Stimulated activated naive CD8-positive, alpha-beta T cell treated with anti-CD3 and anti-CD28 coated beads, Interleukin-15, Interleukin-2, amounts not matched to agents 100 U/mL and 50 U/mL, for 24 hours (primary cell): ENCODE measurements around the gene METTL17.
"Not testable (repeated sequence)": the region's sequence is repeated elsewhere in the genome, so short reads cannot be mapped to it uniquely, and the experiment has no call there.

ENCODE experiments used
- ATAC-seq: fragments of 150-1000 bp; cut with Tn5 transposase; one replicate; pipeline ENCODE4 v1.10.0; 2021
- DNase-seq: peaks from one replicate; pipeline ENCODE4 v3.0.0; 2021

METTL17 gene

GRCh38 chr14:21024585-21025370, 35.0 kb downstream of the METTL17 start, which contains the start of gene NDRG2:
Gene NDRG2, minus strand, starts transcription at chr14:21025061. Its CDS starts 1,746 bp downstream, at chr14:21023315.
- ATAC-seq (peak; percentile 62), DNase-seq (peak; percentile 70)

GRCh38 chr14:21025371-21026273, 35.8 kb downstream of the METTL17 start:
- ATAC-seq (no peak), DNase-seq (no peak)

GRCh38 chr14:21026274-21026987, 36.7 kb downstream of the METTL17 start:
- ATAC-seq = no peak
- DNase-seq = no peak

- ATAC-seq = no peak
- no peak for DNase-seq
These were observed 37.2 kb downstream of the METTL17 start for GRCh38 chr14:21026988-21027315.

DNA sequence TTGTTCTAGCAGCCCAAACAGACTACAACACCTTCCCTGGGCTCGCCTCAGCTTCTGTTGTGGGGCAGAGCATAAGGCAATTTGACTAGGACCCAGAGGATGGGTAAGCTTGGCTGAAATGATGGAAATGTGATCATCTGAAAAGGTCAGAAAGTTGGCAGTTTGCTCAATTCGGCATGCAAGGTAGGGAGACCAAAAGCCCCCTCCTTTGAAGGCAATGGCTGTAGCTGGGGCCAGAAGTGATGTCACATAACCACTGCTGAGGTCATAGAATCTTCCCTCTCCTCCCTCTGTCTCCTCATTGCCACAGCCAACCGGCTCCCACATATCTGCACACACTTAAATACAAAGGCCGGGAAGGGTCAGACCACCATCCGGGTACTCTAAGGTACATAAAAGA, 40.1 kb downstream of the METTL17 start, which contains the start of gene TPPP2:
Gene TPPP2, plus strand, starts transcription at position 301 of the 400 bp plus-strand sequence. CDS start 365 bp downstream, outside the sequence.
- no peak for DNase-seq
- no peak for ATAC-seq

- ATAC-seq = no peak
These were observed 40.8 kb downstream of the METTL17 start for GRCh38 chr14:21030531-21030930.

GRCh38 chr14:21032326-21033132, 42.7 kb downstream of the METTL17 start:
- DNase-seq (no peak), ATAC-seq (no peak)

More at GRCh38 chr14:21030531-21030930, 40.8 kb downstream of the METTL17 start:
- DNase-seq = no peak

DNA sequence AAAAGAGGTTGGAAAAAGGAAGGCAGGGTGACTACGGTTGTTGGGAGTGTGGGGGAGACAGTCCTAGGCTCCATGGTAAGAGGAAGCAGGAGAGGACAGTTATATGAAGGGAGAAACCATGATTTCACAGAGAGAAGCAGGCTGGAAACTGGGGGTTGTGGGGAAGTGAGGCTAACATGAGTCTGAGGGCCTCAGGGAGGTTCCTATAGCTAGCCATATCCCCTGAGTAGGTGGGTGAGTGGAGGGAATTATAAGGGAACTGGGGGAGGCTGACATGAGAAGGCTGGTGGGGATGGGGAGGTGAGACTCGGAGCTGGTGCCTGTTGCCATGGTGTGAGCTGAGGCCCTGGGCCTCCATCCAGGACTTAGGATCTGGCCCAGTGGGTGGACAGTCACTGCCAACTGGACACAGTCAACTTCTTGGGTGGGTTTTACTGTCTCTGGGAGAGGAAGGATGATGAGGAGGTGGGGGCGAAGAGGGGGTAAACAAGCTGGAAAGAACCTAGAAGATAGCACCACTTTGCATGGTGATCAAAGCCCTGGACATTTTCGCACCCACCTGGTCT, 43.4 kb downstream of the METTL17 start:
- ATAC-seq (no peak), DNase-seq (no peak)

DNA sequence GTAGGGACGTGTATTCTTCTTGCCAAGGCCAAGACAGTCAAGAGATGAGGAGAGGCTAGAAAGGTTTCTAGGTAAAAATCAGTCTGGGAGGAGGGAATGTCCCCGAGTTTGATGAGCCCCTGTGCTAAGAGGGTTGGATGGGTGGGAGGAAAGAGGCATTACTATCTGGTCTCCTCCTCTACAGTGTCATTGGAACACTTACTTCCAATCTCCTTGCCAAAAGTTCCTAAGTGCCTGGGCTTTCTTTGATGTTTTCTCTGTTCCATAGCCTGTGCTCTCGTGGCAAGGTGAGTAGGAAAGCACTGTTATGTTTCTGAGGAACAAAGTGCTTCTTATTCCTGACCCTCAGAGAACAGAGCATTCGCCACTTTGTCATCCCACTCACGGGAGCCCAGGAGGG, 44.9 kb downstream of the METTL17 start, which contains the start of gene RNASE13:
Gene RNASE13, minus strand, starts transcription at position 101 of the 400 bp plus-strand sequence. CDS start 519 bp downstream, outside the sequence.
- no peak for ATAC-seq
- no peak for DNase-seq

- DNase-seq (no peak), ATAC-seq (no peak)
These were observed 47.0 kb downstream of the METTL17 start for GRCh38 chr14:21036751-21037150.

DNA sequence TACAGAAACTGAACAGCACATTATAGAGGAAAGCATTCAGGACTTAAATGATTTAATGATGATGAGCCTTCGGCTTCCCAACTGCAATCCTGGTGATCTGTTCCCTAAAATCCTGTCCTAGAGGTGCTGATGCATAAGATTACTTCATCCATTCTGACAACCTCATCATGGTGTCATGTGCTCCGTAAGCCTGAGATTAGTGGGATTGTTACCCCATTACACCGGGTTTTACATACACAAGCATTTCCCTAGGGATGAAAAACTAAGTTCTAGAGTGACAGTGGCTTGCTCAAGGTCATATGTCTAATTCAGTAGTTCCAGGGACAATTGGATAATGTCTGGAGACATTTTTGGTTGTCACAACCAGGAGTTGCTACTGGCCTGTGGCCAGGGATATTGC, 47.4 kb downstream of the METTL17 start:
- DNase-seq = no peak

DNA sequence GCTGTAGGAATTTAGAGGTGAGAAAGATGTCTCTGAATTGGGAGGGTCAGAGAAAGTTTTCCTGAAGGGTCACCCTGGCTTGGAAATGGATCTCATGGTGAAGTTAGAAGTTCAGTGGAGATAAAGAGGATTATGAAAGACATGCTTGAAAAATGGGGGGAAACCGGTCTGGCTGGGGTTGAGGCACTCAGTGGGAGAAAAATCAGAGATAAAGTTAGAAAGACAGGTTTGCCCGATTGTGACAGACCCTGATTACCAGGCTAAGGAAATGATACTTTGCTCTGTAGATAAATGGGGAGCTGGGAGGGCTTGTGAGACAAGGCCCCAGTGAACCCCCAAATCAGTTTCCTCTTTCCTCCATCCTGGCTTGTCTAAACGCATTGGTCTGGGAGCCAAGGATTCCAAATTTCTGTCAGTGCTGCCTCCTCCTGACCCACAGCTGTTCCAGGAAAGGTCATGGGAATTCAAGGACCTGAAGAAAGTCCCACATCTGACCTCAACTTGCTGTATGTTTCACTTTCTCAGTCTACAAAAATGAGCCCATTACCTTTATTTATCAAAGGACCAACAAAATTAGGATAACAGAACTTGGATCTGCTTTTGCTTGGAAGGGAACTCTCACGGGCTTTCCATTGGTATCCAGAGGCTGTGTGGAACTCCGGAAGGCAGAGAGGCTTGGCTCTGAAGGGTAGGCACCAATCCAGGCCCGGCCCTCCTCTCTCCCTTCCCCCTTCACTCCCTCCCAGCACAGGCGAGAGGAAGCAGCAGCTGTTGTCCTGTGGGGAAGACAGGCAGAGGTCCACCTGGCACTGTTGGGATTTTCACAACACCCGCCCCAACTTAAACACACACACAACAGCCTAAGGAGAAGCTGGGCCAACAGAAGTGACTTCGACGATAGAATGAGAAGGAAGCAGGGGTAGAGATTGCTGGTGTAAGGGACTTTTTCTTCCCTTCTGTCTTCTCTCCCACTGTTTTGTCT, 49.0 kb downstream of the METTL17 start:
- ATAC-seq (no peak), DNase-seq (no peak)

More for the DNA sequence above, 47.4 kb downstream of the METTL17 start:
- no peak for ATAC-seq

DNA sequence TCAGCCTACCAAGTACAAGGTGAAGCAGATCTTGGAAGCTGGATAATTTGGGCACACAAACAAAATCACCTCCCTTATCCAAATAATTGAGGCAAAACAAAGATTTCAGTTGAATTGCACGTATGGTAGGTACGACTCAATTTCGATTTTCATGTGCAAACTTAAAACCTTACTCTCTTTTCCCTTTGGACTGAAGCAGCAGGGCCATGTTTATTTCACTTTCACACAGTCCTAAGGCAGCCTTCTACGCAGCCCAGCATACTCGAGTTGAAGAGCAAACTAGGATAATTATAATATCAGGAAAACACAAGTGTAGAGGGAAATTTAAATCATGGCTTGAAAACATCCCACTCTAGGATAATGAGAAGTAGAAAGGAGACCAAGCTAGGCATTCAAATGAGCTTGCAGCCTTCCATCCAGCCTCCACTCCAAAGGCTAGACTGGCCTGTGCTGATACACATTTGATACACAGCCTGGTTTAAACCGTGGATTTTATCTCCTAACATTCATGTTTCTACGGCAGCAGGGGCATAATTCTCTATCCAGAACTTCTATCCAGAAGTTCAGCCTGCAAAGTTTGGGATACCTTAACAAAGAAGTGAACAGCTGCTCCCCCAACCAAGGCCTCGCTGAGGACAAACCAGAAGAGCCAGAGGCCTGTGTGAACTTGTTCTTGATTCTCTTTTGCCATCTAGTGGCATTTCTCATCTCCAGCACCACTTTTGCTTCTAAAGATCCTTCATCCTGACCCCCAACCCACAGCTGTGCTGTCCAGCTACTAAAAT, 50.0 kb downstream of the METTL17 start:
- DNase-seq (no peak), ATAC-seq (peak; percentile 67)

GRCh38 chr14:21040370-21040925, 50.7 kb downstream of the METTL17 start:
- ATAC-seq (no peak), DNase-seq (no peak)

GRCh38 chr14:21040941-21041340, 51.2 kb downstream of the METTL17 start:
- not testable (repeated sequence) for ATAC-seq, DNase-seq

DNA sequence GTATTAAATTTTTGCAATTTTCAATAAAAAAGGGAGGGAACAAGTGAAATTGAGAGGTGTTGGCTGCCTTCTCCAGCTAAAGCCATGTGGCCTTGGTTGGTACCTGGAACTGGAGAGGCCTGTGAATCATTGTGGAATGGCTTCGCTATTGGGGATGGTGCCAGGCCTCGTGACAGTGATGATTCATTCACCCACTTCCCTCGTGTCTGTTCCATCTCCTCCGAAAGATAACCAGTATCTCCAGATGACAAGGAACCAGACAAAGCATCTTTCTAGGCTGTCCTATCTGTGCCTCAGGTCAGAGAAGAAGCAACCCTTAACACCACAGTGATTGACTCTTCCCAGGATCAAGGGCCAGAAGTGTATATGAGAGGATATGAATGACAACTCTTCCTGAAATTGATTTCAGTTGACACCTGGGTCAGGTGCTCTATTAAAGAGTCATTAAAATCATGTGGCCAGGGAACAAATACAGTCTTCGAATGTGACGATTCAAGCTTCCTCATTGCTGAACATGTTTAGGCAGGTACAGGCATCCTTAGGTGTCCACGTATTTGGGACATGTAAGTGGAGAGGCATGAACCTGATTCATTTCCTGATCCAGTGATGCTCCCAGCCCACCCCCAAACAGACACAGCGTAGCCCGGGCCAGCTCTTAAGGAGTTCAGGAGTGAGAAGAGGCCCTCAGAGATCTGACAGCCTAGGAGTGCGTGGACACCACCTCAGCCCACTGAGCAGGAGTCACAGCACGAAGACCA, 52.1 kb downstream of the METTL17 start, which contains the start of gene RNASE7:
Gene RNASE7, plus strand, starts transcription at position 687 of the 758 bp plus-strand sequence. CDS start 631 bp downstream, outside the sequence.
- ATAC-seq (no peak), DNase-seq (no peak)

DNA sequence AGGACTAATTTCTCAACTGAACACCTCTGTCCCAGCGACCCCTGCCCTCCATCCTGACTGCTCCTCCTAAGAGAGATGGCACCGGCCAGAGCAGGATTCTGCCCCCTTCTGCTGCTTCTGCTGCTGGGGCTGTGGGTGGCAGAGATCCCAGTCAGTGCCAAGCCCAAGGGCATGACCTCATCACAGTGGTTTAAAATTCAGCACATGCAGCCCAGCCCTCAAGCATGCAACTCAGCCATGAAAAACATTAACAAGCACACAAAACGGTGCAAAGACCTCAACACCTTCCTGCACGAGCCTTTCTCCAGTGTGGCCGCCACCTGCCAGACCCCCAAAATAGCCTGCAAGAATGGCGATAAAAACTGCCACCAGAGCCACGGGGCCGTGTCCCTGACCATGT, 53.1 kb downstream of the METTL17 start:
- no peak for ATAC-seq
- no peak for DNase-seq
